22Rv1 (cell line): ENCODE data around the gene NPR1.
"Not testable (repeated sequence)": the region's sequence is repeated elsewhere in the genome, so short reads cannot be mapped to it uniquely, and the experiment has no call there.

Source experiments
- CTCF ChIP-seq: fragments of 450-650 bp; IDR thresholded peaks from 2 replicates; pipeline ENCODE4 v1.5.1; 2017; ENCODE audit warnings: mild to moderate bottlenecking
- ZFX ChIP-seq: fragments of 450-650 bp; IDR thresholded peaks from 2 replicates; pipeline ENCODE4 v1.6.1; 2017; ENCODE audit warnings: antibody characterized with exemption, borderline replicate concordance

DNA sequence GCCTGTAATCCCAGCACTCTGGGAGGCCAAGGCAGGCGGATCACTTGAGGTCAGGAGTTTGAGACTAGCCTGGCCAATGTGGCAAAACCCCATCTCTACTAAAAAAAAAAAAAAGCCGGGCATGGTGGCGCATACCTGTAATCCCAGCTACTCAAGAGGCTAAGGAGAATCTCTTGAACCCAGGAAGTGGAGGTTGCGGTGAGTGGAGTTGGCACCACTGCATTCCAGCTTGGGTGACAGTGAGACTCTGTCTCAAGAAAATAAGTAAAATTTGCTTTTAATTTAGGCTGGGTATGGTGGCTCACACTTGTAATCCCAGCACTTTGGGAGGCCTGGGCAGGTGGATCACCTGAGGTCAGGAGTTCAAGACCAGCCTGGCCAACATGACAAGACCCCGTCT is 38.3 kb upstream of the NPR1 start:
- TF ChIP-seq CTCF, ZFX: not testable (repeated sequence)
